Measurements from ENCODE around the gene HNRNPL. TPM values are rescaled to one million over a fixed set of nuclear protein-coding genes. Genes with fewer than 3 reads are reported as not detected.
"Not testable (repeated sequence)": the region's sequence is repeated elsewhere in the genome, so short reads cannot be mapped to it uniquely, and the experiment has no call there.

Gene HNRNPL
- total and polyA plus RNA-seq, 2 of the 8 experiments (the other 6 are each of a cell fraction or from before 2014, with no cell fraction given): 404 to 779 TPM

- H3K9ac ChIP-seq (replicated peaks in 1 of 4; ENCODE audit: extremely low read depth in 1 of 4, low read depth in 3 of 4, low read length in 3 of 4); H3K79me1 ChIP-seq (ENCODE audit: low read depth, low read length); H3K79me2 ChIP-seq (ENCODE audit: control insufficient read depth in 1 of 2, insufficient read depth in 2 of 2, low read length in 2 of 2); H2BK15ac ChIP-seq (ENCODE audit: low read length); POLR2A ChIA-PET (ENCODE audit: partially characterized antibody); H4K20me1 ChIP-seq (replicated peaks in 1 of 2; ENCODE audit: control insufficient read depth in 1 of 2, insufficient read depth in 2 of 2, low read length in 2 of 2); H3K36me3 ChIP-seq (ENCODE audit: control insufficient read depth in 2 of 4, insufficient read depth in 4 of 4, low read length in 3 of 4); H4K8ac ChIP-seq (ENCODE audit: extremely low read depth, insufficient read depth, low read length); H4K91ac ChIP-seq (replicated peaks; ENCODE audit: insufficient read length, low read length); FAIRE-seq; H3K14ac ChIP-seq (ENCODE audit: insufficient read length); H3K9me3 ChIP-seq (ENCODE audit: insufficient read depth in 2 of 2, low read depth in 1 of 2, low read length in 1 of 2); H2BK5ac ChIP-seq (ENCODE audit: low read depth, low read length); H4K5ac ChIP-seq (ENCODE audit: insufficient read length, low read depth, low read length); H2BK20ac ChIP-seq (ENCODE audit: low read length); H2AFZ ChIP-seq (ENCODE audit: low read length); H2BK120ac ChIP-seq (replicated peaks; ENCODE audit: low read depth, low read length); H3K4me3 ChIP-seq (ENCODE audit: extremely low read depth in 1 of 4, insufficient read depth in 2 of 4, low read depth in 3 of 4, low read length in 4 of 4); H3K27ac ChIP-seq (ENCODE audit: low read depth, low read length); H3K27me3 ChIP-seq (replicated peaks in 1 of 4; ENCODE audit: control insufficient read depth in 3 of 4, extremely low read depth in 1 of 4, insufficient read depth in 3 of 4, low read length in 3 of 4); H3K4ac ChIP-seq (replicated peaks; ENCODE audit: insufficient read length, low read depth, low read length); DNase-seq (ENCODE audit: low read depth in 1 of 2, low spot score in 2 of 2); H2AK5ac ChIP-seq (ENCODE audit: low read depth, low read length); H3K23ac ChIP-seq (ENCODE audit: insufficient read length); CTCF ChIA-PET (ENCODE audit: partially characterized antibody); H3K4me2 ChIP-seq (ENCODE audit: insufficient read depth in 1 of 2, low read depth in 2 of 2, low read length in 2 of 2); H3K56ac ChIP-seq (replicated peaks; ENCODE audit: insufficient read length, low read depth, low read length); H2BK12ac ChIP-seq (ENCODE audit: low read depth, low read length); H3K18ac ChIP-seq (ENCODE audit: extremely low read depth, low read length): not testable (repeated sequence)
- Histone ChIP-seq H3K4me1 (replicated peaks in 1 of 4; ENCODE audit: control insufficient read depth in 3 of 4, insufficient read depth in 4 of 4, low read length in 3 of 4) (peaks cover 0 to 10% (median 6%) of the 10 kb centered on the region in 4 experiments; a peak in 6 of 7 replicates), H3K23me2 (ENCODE audit: low read depth, low read length) (peaks cover 13% of the 10 kb centered on the region)
- WGBS, 2 experiments (ENCODE audit: extremely low coverage in 1 of 2, insufficient coverage in 1 of 2, insufficient read length in 1 of 2, insufficient replicate concordance in 2 of 2, low coverage in 1 of 2, low lambda C conversion rate in 2 of 2, missing lambda C conversion rate in 1 of 2): 100% methylated on average over 2 of the region's 3 CpGs; no CpG with 5 or more reads in 1 of the 2 experiments
These were observed 5.2 kb upstream of the HNRNPL start for GRCh38 chr19:38854961-38855360.

Data from H1 (cell line).